Activated T-cell treated with anti-CD3 and anti-CD28 coated beads, Interleukin-2, amount 50 U/mL, for 1 hour (primary cell): ENCODE results near the gene FHOD3.
"Not testable (repeated sequence)": the region's sequence is repeated elsewhere in the genome, so short reads cannot be mapped to it uniquely, and the experiment has no call there.

Experiments used
- DNase-seq: peaks from one replicate; pipeline ENCODE4 v3.0.0-alpha.2; 2020

Gene FHOD3

DNA sequence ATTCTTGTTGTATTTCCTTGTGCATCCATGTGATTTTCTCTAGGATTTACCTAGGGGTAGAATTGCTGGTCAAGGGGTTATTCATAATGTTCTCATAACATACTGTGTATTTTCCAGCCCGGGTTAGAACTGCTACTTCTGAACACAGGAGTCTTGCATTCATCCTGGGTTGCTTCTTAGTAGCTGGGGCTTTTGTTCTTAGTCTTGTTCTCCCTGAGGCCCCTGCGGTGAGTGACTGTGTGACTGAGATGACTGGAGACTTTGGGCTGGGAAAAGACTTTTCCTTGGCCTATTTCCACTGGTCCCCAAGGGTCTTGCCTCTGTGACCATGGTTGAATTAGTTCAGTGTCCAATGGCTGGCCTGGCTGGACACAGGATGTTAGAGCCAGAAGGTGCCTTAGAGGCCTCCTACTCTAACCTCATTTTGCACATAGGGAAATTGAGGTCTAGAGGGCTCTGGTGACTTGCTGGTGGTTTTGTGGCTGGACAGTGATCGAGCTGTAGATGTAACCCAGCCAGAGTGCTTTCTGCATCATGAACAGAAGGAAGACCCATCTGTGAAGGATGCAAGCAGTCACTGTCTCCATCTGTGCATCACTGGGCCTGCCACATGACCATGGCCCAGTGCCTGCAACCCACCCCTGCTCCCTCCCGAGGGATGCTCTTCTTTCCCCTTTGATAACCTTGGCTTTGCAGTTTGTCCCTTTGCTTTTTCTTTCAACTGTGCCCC is 233.3 kb downstream of the FHOD3 start:
- DNase-seq: no peak

DNA sequence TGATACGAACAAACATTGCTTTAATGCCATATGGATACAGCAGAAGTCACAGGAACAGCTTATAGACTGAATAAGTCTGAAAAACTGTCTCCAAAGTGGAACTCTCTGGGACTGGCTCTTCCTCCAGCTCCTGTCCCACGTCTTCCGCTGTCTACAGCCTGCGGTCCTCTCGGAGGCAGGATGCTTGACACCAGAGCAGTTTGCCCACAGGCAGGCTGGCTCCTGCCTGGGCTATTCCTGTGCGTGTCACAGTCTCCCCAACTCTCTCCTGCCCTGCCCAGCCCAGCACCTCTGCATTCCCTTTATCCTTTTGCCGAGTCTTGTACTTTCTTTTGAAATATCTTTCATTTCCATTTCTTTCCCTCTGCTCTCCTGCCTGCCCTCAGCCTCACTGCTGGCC is 234.1 kb downstream of the FHOD3 start:
- DNase-seq: no peak

DNA sequence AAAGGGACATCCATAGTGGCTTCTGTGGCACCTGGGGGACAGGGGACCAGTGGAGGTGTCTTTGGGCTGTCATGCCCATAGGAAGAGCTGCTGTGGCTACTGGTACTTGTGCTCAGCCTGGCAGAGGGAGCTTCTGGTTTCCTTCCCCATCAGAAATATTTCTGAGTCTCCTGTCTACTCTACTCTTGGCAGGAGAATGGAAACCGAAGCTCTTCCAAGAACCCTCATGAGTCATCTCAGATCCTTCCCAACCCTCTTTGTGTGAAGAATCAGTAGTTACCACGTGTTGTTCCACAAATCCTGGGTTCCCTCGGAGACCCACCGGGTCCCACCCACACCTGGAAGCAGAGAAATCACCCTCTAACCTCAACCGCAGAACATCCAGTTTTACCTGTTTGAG is 234.9 kb downstream of the FHOD3 start:
- DNase-seq: no peak

DNA sequence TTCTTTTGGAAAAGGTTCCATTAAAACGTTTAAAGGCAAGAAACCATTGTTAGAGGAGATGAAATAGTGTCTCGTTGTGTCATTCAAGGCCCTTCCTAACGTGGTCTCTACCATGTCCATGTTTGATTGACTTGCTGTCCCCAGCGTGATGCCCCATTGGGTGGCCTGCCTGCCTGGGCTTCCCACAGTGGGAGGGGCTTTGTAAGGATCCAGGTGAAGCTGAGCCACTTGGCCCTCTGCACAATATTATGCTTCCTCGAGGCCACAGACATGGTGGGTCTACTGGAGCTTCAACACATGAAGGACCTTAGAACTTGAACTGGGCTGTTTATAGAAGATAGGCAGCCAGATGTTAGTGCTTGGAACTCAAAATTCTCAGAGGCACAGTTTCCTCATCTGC is 235.3 kb downstream of the FHOD3 start:
- no peak for DNase-seq

DNA sequence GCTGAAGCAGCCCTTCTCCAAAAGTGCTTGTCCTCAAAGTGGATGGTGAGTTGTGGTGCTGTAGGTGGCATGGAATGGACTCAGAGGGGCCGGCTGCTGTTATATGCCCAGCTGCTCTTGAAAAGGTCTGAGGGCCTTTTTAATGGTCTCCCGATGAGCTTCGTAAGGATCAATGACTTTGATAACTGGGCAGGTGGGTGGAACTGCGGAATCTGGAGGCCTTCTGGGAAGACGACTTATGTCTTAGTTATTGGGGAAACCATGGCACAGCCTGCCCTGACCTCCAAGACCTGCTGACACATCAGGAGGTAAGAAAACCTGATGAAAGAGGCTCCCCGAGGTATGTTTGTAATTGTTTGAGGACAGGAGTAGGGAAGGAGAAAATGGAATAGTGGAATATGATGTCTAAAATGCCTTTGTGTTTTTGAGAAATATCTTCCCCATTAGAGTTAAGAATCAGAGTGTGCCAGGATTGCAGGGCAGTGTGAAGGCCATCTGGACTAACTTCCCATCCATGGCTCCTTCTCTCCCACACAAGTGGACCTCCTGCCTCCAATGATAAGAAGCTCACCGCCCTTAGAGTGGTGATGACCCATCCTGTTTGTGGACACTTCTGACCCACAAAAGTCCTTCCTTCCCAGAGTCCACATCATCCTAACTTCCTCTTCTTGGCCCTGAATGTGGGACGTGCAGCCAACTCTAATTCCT is 236.1 kb downstream of the FHOD3 start:
- no peak for DNase-seq

DNA sequence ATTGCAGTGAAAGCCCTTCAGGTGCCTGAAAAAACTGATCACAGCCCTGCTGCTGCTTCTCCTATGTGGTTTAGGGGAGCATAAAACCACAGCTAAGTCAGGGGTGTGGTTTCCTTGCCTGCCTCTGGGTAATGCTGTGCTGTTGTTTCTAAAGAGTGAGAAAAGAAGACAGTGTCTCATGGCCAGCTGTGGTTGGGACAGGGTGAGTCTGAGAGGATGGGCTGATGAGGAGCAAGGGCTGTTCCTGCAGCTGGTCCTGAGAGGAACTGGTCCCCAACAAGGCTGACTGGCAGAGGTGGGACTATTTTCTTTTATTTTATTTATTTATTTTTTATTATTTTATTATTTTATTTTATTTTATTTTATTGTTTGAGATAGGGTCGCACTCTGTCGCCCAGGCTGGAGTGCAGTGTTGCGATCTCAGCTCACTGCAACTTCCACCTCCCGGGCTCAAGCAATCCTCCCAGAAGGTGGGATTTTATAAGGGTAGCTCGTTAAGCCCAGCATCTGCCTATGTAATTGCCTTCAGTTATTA is 236.7 kb downstream of the FHOD3 start:
- DNase-seq: no peak

DNA sequence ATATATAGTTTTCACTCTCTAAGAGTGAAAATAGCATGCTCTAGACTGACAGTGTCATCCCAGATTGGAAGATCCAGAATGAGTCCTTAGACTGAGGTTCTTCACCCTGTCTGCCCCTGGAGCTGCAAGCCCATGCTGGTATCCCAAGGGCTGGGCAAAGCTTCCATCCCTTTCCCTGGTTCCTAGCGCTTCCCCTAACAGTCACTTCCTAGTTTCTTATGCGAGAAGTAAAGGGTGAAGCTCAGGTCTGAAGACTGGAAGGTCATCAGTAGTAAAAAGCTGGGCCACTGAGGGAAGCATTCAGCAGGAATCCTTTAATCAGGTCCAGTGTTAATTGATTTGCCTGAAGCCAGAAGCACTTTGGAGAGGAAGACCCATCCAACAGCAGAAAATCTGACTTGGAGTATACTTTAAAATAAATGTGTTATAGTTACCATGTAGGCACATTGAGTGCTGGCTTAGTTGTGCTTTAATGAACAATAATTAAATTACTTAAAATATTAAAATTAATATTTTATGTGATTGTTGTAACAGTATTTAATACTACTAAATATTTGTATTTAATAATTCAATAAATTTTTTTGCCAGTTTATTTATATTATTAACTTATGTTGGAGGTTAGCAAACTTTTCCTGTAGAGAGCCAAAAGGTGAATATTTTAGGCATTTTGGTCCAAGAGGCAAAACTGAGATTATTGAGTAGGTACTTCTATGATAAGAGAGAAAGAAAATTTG is 237.9 kb downstream of the FHOD3 start:
- DNase-seq: no peak

DNA sequence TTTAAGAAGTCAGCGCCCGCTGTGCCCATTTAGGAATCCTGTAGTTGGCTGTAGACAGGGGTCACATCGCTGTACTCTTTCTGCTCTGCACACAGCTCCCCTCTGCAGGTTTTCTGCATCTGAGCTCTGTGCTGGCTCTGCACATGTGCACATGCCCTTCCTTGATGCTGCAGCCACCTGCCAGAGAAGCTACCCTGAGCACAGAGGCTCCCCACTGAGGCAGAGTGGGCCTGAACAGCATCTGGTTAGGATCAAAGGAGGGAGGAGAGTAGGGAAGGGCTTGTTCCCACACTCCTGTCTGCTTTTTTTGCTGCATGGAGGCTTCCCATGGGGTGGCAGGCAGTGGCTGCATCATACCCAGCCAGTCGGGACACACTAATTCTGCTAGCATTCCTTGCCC is 238.9 kb downstream of the FHOD3 start:
- no peak for DNase-seq

DNA sequence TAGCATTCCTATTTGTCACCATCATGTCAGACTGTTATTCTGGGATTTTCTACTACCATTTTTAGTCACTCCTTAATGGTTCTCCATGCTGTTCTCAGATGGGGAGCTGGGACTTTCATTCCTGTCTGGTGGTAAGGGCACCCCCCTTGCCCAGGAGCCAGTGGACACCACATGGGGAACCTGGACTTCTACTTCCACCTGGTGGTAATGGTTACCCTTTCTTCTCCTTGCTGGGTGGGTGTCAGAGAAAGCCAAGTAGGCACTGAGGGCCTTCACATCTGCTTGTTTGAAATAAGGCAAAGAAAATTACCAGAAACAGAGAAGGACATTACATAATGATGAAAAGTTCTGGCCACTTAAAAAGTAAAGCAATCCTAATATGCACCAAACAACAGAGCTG is 239.8 kb downstream of the FHOD3 start:
- DNase-seq: no peak

DNA sequence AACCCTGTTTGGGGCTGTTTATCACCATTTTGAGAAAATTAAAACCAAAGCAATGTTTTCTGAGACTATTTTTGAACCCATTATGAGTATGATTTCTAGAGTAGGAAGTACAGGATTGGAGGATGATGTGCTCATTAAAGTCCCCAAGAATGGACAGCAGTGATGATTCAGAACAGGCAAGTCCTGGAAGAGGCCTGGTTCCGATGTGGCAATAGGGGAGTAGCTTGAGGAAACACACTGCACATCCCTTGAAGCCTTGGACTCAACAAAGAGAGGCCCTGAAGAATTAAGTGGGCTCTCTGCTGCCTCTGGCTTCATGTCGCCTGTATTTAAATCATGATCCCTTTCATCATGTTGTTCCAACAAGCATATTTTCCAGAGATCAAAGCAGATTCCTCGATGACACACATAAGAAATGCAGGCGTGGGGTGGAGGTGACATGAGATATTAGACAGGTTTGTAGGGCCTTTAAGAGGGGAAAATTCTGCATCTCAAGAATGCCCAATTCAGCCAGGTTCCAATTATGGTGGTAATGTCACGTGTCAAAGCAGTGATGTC is 242.2 kb downstream of the FHOD3 start:
- DNase-seq: no peak

DNA sequence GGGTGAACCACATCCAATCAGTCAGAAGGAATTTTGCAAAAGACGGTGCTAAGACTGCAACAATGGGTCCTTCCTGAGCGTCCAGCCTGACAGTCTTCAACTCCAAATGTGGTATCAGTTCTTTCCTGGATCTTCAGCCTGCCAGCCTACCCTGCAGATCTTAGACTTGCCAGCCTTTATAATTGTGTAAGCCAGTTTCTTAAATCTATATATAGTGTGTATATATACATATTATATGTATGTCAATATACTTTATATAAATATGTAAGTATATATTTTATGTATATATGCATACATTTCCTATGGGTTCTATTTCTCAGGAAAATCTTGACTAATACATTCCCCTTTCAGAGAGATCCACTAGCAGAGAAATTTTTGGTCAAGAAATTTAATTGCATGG is 245.5 kb downstream of the FHOD3 start:
- no peak for DNase-seq

DNA sequence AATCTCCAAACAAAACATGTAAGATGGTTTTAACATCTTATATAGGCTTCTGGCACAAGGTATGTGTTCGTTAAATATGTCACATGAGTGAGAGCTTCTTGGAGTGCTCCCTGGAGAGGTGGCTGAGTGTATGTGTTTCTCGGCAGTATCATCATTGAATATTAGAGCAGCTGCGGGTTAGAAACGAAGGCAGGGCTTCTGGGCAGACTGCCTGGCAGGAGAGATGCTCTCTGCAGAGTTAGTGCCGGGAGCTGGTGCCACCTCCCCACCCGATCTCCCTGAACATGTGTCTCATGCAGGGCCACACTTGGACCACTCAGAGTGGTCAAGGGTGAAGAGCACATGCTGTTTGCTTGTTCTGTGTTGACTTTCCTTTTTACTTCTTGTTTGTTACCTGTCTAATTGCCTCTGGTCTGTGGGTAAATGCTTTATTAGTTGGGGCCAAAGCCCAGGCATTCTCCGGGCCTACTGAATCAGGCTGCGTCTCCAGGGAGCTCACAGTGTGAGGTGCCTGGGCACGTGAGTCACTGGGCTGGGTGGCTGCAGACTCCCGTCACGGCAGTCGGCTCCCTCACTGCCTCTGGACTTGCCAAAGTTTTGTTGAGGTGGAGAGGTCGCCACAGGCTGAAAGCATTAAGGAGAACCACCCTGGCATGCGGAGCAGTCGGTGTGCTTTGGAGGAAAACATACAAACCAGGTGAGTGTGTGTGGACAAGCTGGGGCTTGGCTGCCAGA is 246.6 kb downstream of the FHOD3 start:
- DNase-seq: no peak

DNA sequence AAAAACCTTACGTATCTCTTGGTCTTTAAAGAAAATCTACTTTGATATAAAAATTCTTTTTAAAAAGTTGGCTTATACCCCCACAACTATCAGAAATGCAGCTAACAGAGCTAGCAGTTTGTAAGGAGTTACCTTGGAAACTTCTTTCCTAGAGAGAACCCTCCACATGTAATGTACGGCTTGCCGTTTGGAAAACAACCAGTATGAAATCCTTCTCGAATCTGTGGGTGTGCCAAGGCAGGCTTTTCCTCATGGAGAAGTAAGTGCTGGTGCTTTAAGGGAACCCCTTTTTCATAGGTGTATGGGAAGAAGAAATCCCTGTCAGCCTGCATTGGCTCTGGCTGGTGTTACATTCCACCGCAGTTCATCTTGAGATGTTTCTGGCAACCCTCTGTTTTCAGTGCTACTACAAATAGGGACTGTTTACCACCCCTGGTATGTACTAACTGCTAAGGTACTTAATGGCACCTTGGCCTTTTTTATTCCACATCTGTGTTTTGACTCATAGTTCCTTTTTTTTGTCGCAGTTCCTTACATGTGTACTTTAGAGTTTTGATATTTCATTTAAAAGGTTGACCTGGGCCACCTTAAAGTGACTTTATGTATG is 248.4 kb downstream of the FHOD3 start:
- DNase-seq: no peak

DNA sequence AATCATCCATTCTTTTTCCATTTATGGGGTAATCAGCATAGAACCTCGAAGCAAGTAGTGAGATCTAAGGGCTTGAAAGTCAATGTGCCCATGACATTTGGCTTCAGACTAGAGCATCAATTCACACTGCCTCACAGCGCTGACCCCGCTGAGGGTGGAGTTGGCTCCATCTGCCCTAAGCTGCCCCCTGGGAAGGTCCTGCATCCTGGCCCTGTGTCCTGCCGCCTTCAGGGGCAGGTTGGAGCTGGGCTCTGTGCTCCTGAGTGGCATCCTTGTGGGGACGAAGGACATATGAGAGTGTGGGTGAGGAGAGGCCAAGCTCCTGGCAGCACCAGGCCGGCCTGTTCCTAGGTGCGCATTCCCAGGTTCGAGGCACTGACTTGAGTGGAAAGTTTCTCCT is 249.4 kb downstream of the FHOD3 start:
- DNase-seq: no peak

DNA sequence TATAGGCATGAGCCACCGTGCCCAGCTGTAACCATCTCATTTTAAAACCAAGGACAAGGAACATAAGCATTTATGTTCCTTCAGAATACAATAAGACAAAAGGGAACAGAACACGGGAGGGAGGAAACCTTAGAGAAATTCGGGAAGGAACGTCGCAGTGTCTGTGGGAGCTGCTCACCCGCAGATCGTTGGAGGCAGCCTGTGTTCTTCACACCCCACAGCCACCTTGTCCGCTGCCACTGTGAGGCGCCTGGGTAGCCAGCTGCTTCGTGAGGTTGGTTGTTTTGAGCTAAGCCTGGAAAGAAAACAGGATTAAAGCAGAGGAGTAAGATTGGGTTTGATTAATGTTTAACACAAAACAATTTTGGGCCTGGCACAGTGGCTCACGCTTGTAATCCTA is 250.0 kb downstream of the FHOD3 start:
- DNase-seq: no peak

DNA sequence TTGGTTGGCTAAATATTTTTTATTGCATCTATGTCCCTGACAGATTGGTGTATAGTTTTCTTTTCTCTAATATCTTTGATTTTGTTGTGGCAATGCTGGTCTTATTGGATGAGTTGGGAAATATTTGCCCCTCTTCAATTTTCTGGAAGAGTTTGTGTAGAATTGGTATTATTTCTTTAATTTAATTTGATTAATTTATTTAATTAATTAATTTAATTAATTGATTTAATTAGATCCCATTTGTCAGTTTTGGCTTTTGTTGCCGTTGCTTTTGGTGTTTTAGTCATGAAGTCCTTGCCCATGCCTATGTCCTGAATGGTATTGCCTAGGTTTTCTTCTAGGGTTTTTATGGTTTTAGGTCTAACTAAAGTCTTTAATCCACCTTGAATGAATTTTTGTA is 253.8 kb downstream of the FHOD3 start:
- DNase-seq: not testable (repeated sequence)

DNA sequence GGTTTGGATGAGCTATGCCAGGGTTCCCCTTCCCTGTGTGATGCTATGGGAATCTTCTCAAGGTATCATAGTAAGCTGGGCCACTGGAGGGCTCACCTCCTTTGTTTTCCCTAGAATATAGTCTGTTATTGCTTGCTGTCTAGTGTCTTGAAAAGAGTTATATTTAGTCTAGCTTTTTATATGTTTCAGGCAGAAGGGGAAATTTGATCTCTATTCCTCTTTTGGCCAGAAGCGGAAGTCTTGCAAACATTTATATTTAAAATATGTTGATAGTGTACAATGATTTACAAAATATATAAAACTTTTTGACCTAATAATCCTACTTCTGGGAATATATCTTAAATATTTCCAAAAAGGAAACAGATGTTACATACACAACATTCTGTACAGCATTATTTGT is 260.7 kb downstream of the FHOD3 start:
- DNase-seq: no peak

DNA sequence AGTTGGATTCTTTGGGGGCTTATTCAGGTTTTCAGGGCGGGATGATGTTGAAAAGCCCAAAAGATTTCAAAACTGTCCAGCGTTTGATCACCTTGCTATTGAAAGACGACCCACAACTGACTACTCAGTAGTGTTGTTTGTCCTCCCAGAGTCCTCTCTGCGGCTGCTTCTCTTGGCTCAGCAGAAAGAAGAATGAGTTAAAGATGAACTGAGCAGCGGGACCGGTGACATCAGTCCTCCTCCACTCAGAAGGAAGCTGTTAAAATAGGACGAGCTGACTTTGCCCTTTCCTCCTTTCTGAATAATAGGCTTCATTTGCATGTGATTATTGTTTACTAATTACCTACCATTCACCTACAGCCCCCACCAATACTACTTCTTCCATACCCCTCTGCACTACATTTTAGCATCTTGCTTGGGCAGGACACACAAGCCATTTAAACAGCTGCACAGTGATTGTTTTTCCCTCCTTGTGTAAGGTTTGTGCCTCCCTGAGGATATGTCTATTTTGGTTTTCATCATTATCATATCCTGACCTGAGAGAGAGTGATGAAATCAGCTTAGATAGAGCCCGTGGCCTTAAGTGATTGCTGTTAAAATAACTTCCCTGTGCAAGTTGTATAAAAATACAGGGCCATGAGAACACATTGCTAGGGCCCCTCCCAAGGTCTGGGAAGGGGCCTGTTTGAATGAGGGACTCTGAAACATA is 261.8 kb downstream of the FHOD3 start:
- no peak for DNase-seq

DNA sequence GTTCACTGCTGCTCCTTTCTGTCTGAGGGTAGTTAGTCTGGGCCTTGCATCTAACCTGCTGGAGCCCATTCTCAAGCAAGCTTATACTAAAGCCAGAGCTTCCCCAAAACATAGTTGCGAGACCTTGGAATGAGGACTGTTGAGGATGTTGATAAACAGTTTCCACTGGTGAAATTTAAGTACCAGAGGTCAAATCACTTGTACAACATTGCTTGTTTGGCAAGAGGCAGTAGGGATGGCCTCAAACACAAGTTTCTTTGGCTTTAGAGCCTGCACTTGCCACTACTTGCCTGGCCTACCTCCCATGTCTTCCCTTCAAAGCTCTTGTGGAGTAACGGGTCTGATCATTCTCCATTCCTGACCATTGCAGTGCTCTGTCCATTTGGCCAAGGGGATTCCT is 262.7 kb downstream of the FHOD3 start:
- no peak for DNase-seq

DNA sequence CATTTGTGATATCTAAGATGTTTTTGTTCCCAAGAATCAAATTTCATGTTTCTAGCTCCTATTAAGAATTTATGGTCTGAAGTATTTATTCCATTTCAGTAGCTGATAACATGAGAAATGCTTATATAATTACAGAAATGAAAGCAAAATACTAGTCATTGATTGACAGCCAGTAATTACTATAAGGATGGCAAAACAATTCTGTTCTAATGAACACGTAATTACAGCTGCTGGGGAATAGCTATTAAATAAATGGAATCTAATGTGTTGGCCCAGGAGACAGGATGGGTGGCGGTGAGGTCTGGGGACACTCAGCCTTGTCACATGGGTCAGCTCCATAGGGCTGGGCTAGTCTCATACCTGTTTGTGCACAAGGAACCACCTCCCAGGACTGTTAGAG is 263.5 kb downstream of the FHOD3 start:
- no peak for DNase-seq

DNA sequence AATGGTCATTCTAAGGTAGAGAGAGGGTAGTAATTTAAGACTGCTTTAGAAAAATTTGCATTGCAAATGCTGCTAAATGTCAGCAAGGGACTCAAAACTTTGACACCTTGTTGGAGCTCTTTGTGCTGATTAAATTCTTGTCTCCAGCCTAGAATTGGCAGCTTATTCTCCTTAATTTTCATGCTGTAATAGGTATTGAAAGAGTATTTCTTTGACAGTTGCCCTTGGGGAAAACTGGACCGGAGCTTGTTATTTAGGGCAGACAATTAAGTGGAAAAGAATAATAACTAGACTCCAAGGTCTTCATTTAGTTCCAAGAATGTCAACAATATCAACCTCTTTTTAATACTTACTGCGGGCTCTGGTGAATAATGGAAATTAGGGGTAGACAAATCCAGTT is 267.3 kb downstream of the FHOD3 start:
- no peak for DNase-seq

DNA sequence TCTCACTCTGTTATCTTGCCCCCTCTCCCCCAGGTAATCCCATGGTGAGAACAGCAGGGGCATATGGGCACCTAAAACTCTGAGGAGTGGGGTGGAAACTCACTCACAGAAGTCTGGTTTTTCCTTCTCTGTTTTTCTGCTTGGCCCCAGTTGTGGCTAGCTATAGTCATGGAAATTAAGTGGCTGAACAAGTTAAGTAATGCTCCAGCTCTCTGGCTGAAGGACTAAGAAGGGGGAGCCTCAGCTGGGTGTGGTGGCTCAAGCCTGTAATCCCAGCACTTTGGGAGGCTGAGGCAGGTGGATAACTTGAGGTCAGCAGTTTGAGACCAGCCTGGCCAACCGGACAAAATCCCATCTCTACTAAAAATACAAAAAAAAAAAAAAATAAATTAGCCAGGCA is 270.3 kb downstream of the FHOD3 start:
- DNase-seq: no peak
